Measurements from ENCODE around the gene ZNF783. TPM values are rescaled to one million over a fixed set of nuclear protein-coding genes. Genes with fewer than 3 reads are reported as not detected.

Gene ZNF783
- total and polyA plus RNA-seq, 2 of the 8 experiments (the other 6 are each of a cell fraction or from before 2014, with no cell fraction given): 7.3 to 8.2 TPM

DNA sequence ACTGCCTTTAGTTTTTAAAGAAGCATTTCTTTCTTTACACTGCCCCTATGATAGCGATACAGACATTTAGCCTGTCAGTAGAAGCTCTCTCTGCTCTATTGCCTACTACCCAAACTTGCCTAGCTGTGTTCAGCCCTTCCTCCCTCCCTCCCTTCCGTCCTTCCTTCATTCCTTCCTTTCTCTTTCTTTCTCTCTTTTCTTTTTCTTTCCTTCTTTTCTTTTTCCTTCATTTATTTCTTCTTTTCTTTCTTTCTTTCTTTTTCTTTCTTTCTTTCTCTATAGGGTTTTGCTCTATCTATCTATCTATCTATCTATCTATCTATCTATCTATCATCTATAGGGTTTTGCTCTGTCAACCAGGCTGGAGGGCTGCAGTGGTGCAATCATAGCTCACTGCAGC, 29.6 kb upstream of the ZNF783 start:
- H3K23me2 ChIP-seq (ENCODE audit: low read depth, low read length): 0 out of 2 replicates have a peak, but pooled peaks cover 4% of the 10 kb centered on the region
- H3K14ac ChIP-seq (ENCODE audit: insufficient read length): no peak overlapping the region
- no peak overlapping the region for H4K91ac ChIP-seq (replicated peaks; ENCODE audit: insufficient read length, low read length)
- H3K27ac ChIP-seq (ENCODE audit: low read depth, low read length): no peak overlapping the region
- H4K5ac ChIP-seq (ENCODE audit: insufficient read length, low read depth, low read length): no peak overlapping the region
- no peak overlapping the region for H3K18ac ChIP-seq (ENCODE audit: extremely low read depth, low read length)
- DNase-seq (ENCODE audit: low read depth in 1 of 2, low spot score in 2 of 2) (no peak), FAIRE-seq (no peak)
- no peaks in the 10 kb centered on the region for H3K36me3 ChIP-seq (ENCODE audit: control insufficient read depth in 2 of 4, insufficient read depth in 4 of 4, low read length in 3 of 4)
- no peaks in the 10 kb centered on the region for H3K79me1 ChIP-seq (ENCODE audit: low read depth, low read length)
- no peak overlapping the region for H2BK12ac ChIP-seq (ENCODE audit: low read depth, low read length)
- no peak overlapping the region for H4K8ac ChIP-seq (ENCODE audit: extremely low read depth, insufficient read depth, low read length)
- H3K4me3 ChIP-seq (ENCODE audit: extremely low read depth in 1 of 4, insufficient read depth in 2 of 4, low read depth in 3 of 4, low read length in 4 of 4): no peak overlapping the region
- H3K9ac ChIP-seq (replicated peaks in 1 of 4; ENCODE audit: extremely low read depth in 1 of 4, low read depth in 3 of 4, low read length in 3 of 4): no peak overlapping the region
- H2AK5ac ChIP-seq (ENCODE audit: low read depth, low read length): no peak overlapping the region
- POLR2A ChIA-PET (ENCODE audit: partially characterized antibody): interaction anchor here (0.6 to 1.4 kb wide), 6 partner anchors 14 to 266 kb away, joined by 3 to 5 read pairs (median 3); partner anchors contain the start of gene ZNF783
- no peak overlapping the region for H3K56ac ChIP-seq (replicated peaks; ENCODE audit: insufficient read length, low read depth, low read length)
- H2BK20ac ChIP-seq (ENCODE audit: low read length): no peak overlapping the region
- no peak overlapping the region for H2BK5ac ChIP-seq (ENCODE audit: low read depth, low read length)
- no peaks in the 10 kb centered on the region for H3K4me1 ChIP-seq (replicated peaks in 1 of 4; ENCODE audit: control insufficient read depth in 3 of 4, insufficient read depth in 4 of 4, low read length in 3 of 4)
- 89% methylated on average over 2 of the region's 2 CpGs; no CpG with 5 or more reads in 1 of the 2 experiments for WGBS, 2 experiments (ENCODE audit: extremely low coverage in 1 of 2, insufficient coverage in 1 of 2, insufficient read length in 1 of 2, insufficient replicate concordance in 2 of 2, low coverage in 1 of 2, low lambda C conversion rate in 2 of 2, missing lambda C conversion rate in 1 of 2)
- H2AFZ ChIP-seq (ENCODE audit: low read length): no peak overlapping the region
- peaks cover 0 to 1% (median 0%) of the 10 kb centered on the region in 4 experiments; a peak in 1 of 7 replicates for H3K27me3 ChIP-seq (replicated peaks in 1 of 4; ENCODE audit: control insufficient read depth in 3 of 4, extremely low read depth in 1 of 4, insufficient read depth in 3 of 4, low read length in 3 of 4)
- no peak overlapping the region for H3K23ac ChIP-seq (ENCODE audit: insufficient read length)
- no peaks in the 10 kb centered on the region for H3K9me3 ChIP-seq (ENCODE audit: insufficient read depth in 2 of 2, low read depth in 1 of 2, low read length in 1 of 2)
- H3K79me2 ChIP-seq (ENCODE audit: control insufficient read depth in 1 of 2, insufficient read depth in 2 of 2, low read length in 2 of 2): no peaks in the 10 kb centered on the region
- no peak overlapping the region for H2BK15ac ChIP-seq (ENCODE audit: low read length)
- no peak overlapping the region for H3K4me2 ChIP-seq (ENCODE audit: insufficient read depth in 1 of 2, low read depth in 2 of 2, low read length in 2 of 2)
- no peak overlapping the region for H3K4ac ChIP-seq (replicated peaks; ENCODE audit: insufficient read length, low read depth, low read length)
- H2BK120ac ChIP-seq (replicated peaks; ENCODE audit: low read depth, low read length): no peak overlapping the region
- CTCF ChIA-PET (ENCODE audit: partially characterized antibody): interaction anchor here (1.1 to 1.5 kb wide), 2 partner anchors 38 to 174 kb away, joined by 3 to 8 read pairs; partner anchors contain the start of gene ZNF282
- H4K20me1 ChIP-seq (replicated peaks in 1 of 2; ENCODE audit: control insufficient read depth in 1 of 2, insufficient read depth in 2 of 2, low read length in 2 of 2): no peaks in the 10 kb centered on the region
- TF ChIP-seq ATF2 (IDR thresholded peaks at IDR 0.05; ENCODE audit: low read length): no peak
- TF ChIP-seq RFX5 (IDR thresholded peaks at IDR 0.05; ENCODE audit: borderline replicate concordance, low read depth, low read length): no peak
- TF ChIP-seq GABPA (IDR thresholded peaks at IDR 0.05; ENCODE audit: borderline replicate concordance, insufficient read depth, low read length): no peak
- TF ChIP-seq KDM4A (IDR thresholded peaks at IDR 0.05; ENCODE audit: low read depth, low read length, severe bottlenecking): no peak
- TF ChIP-seq, protein P1, sequence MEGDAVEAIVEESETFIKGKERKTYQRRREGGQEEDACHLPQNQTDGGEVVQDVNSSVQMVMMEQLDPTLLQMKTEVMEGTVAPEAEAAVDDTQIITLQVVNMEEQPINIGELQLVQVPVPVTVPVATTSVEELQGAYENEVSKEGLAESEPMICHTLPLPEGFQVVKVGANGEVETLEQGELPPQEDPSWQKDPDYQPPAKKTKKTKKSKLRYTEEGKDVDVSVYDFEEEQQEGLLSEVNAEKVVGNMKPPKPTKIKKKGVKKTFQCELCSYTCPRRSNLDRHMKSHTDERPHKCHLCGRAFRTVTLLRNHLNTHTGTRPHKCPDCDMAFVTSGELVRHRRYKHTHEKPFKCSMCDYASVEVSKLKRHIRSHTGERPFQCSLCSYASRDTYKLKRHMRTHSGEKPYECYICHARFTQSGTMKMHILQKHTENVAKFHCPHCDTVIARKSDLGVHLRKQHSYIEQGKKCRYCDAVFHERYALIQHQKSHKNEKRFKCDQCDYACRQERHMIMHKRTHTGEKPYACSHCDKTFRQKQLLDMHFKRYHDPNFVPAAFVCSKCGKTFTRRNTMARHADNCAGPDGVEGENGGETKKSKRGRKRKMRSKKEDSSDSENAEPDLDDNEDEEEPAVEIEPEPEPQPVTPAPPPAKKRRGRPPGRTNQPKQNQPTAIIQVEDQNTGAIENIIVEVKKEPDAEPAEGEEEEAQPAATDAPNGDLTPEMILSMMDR (IDR thresholded peaks at IDR 0.05; ENCODE audit: control extremely low read depth in 1 of 3, insufficient read depth in 1 of 3, low read depth in 1 of 3, low read length in 3 of 3): no peak
- TF ChIP-seq EP300 (IDR thresholded peaks at IDR 0.05; ENCODE audit: borderline replicate concordance in 1 of 2, low read depth in 2 of 2, low read length in 2 of 2): no peak
- no peak for TF ChIP-seq YY1 (IDR thresholded peaks at IDR 0.05; ENCODE audit: low read depth, low read length)
- TF ChIP-seq TCF12 (IDR thresholded peaks at IDR 0.05; ENCODE audit: low read depth, low read length): no peak
- TF ChIP-seq KDM5A (IDR thresholded peaks at IDR 0.05; ENCODE audit: low read length): no peak

All from H1 (cell line).